AG09309 (cell line): ENCODE data around the gene TAF1L.
"Not testable (repeated sequence)": the region's sequence is repeated elsewhere in the genome, so short reads cannot be mapped to it uniquely, and the experiment has no call there.

Experiments
- DNase-seq: peaks from one replicate; pipeline ENCODE4 v3.0.0-alpha.2; 2010; ENCODE audit warnings: low read depth
- H3K4me3 ChIP-seq: 2 replicates; pipeline ENCODE4 v1.5.1; 2011; ENCODE audit warnings: mild to moderate bottlenecking, low read depth, low read length, moderate library complexity; ENCODE audit not compliant: control insufficient read depth
- CTCF ChIP-seq: IDR thresholded peaks from 2 replicates; pipeline ENCODE4 v1.5.1; 2011; ENCODE audit warnings: mild to moderate bottlenecking, low read depth, low read length, inconsistent platforms; ENCODE audit not compliant: insufficient read depth, control insufficient read depth; ENCODE audit errors: missing control alignments

The TAF1L gene

GRCh38 chr9:32647671-32648070, 12.2 kb upstream of the TAF1L start:
- TF ChIP-seq CTCF = no peak

GRCh38 chr9:32644698-32645097, 9.2 kb upstream of the TAF1L start:
- TF ChIP-seq CTCF = no peak
- no peak overlapping the region for H3K4me3 ChIP-seq
- DNase-seq = peak; percentile 52

More at GRCh38 chr9:32647671-32648070, 12.2 kb upstream of the TAF1L start:
- DNase-seq = no peak
- no peak overlapping the region for H3K4me3 ChIP-seq

- not testable (repeated sequence) for DNase-seq, H3K4me3 ChIP-seq
Observed at GRCh38 chr9:32633151-32633550, 2.3 kb downstream of the TAF1L start.

GRCh38 chr9:32631991-32632390, 3.5 kb downstream of the TAF1L start:
- TF ChIP-seq CTCF = no peak
- no peak overlapping the region for H3K4me3 ChIP-seq
- no peak for DNase-seq

- no peak overlapping the region for H3K4me3 ChIP-seq
- no peak for DNase-seq
- TF ChIP-seq CTCF = no peak
Observed at GRCh38 chr9:32627394-32627954, 8.0 kb downstream of the TAF1L start.

GRCh38 chr9:32625320-32625719, 10.1 kb downstream of the TAF1L start:
- no peak for DNase-seq
- TF ChIP-seq CTCF = no peak
- no peak overlapping the region for H3K4me3 ChIP-seq

GRCh38 chr9:32622948-32623347, 12.5 kb downstream of the TAF1L start:
- no peak overlapping the region for H3K4me3 ChIP-seq
- no peak for DNase-seq
- no peak for TF ChIP-seq CTCF
